PFSK-1 (cell line): ENCODE data around the gene DCTN1.

ENCODE experiments used
- POLR2AphosphoS5 ChIP-seq: IDR thresholded peaks from 2 replicates; pipeline ENCODE4 v1.6.1; 2012; ENCODE audit warnings: low read depth, mild to moderate bottlenecking, control low read depth, low read length, moderate library complexity
- REST ChIP-seq, 2 experiments: IDR thresholded peaks; 2 replicates each; pipeline versions ENCODE4 v1.6.1 to v1.8.0; 2011 to 2012; ENCODE audit warnings: low read depth in 2 of 2, low read length in 2 of 2, control low read depth in 1 of 2, inconsistent platforms in 1 of 2, mild to moderate bottlenecking in 1 of 2, moderate library complexity in 1 of 2; ENCODE audit not compliant: insufficient read depth in 1 of 2
- SIN3A ChIP-seq: IDR thresholded peaks from 2 replicates; pipeline ENCODE4 v1.6.1; 2012; ENCODE audit warnings: mild to moderate bottlenecking, low read length, moderate library complexity, borderline replicate concordance; ENCODE audit not compliant: insufficient read depth
- TAF1 ChIP-seq: IDR thresholded peaks from 2 replicates; pipeline ENCODE4 v1.6.1; 2012; ENCODE audit warnings: low read length, control low read depth, borderline replicate concordance; ENCODE audit not compliant: insufficient read depth

- TF ChIP-seq POLR2AphosphoS5 (no peak), REST (IDR thresholded peaks at IDR 0.05; ENCODE audit: insufficient read depth in 1 of 2, low read depth in 2 of 2, low read length in 2 of 2) (no peak), SIN3A (no peak), TAF1 (no peak)
Observed at GRCh38 chr2:74374509-74375205, 5.5 kb downstream of the DCTN1 start.
